Left lung (tissue), 10 donors: ENCODE measurements around the gene PIP5KL1. TPM values are rescaled to one million over a fixed set of nuclear protein-coding genes. Genes with fewer than 3 reads are reported as not detected.

Experiments used
- ATAC-seq: fragments of 200-7000 bp; cut with Tn5 transposase; one replicate; pipeline ENCODE4 v1.9.1; 2020; ENCODE audit warnings: moderate library complexity
- DNase-seq, 4 donors: peaks; one replicate each; pipeline ENCODE4 v3.0.0-alpha.2; 2013 to 2020
- H3K27ac ChIP-seq, 2 donors: fragments of 200-600 bp; sonication (generic) in 1 of 2; one replicate each; pipeline versions ENCODE4 v1.5.0 to v1.8.0; 2020 to 2021
- H3K27me3 ChIP-seq, 2 donors: fragments of 200-600 bp; sonication (generic) in 1 of 2; one replicate each; pipeline versions ENCODE4 v1.5.0 to v1.8.0; 2020 to 2021
- H3K36me3 ChIP-seq, 2 donors: fragments of 200-600 bp; sonication (generic) in 1 of 2; one replicate each; pipeline versions ENCODE4 v1.5.0 to v1.8.0; 2020 to 2021
- H3K4me1 ChIP-seq, 2 donors: fragments of 200-600 bp; one replicate each; pipeline ENCODE4 v1.8.0; 2021
- H3K4me3 ChIP-seq, 2 donors: fragments of 200-600 bp; sonication (generic) in 1 of 2; one replicate each; pipeline versions ENCODE4 v1.5.0 to v1.8.0; 2020 to 2021; ENCODE audit warnings: mild to moderate bottlenecking in 1 of 2
- H3K9me3 ChIP-seq, 2 donors: fragments of 200-600 bp; sonication (generic) in 1 of 2; one replicate each; pipeline versions ENCODE4 v1.5.0 to v1.8.0; 2020 to 2021
- intact Hi-C, 2 donors: fragments of 100-400 bp; cut with DNase I; formaldehyde crosslinking; loops; one replicate each; pipeline versions ENCODE4 v1.11.2 to v1.14.2; 2022
- polyA plus RNA-seq, 6 donors: library from polyadenylated mRNA; unstranded; fragments of 120-200 nt; gene quantifications; one replicate each; pipeline ENCODE4 v1.2.1, GENCODE V29; 2013; ENCODE audit not compliant: insufficient read length in 6 of 6
- total RNA-seq, 2 donors: library from RNA; stranded (reverse); fragmentation: NEBNext Ultra II Directional; extraction: Animal tissue kit (Norgen Biotek cat#: 25700); gene quantifications; one replicate each; pipeline ENCODE4 v1.2.1, GENCODE V29; 2021
- TF ChIP-seq, protein P1 (sequence below), 2 donors: fragments of 200-600 bp; sonication (generic) in 1 of 2; IDR thresholded peaks; one replicate each; pipeline versions ENCODE4 v1.5.0 to v1.8.0; 2021; ENCODE audit warnings: antibody characterized with exemption in 2 of 2
- donor health status: DM: no; HTN: yes; CAD: no.
- donor health status: DM: no; HTN: no; CAD: no.

The PIP5KL1 gene
- total and polyA plus RNA-seq, 8 donors = 2.7 to 7.9 (median 5.0) TPM

DNA sequence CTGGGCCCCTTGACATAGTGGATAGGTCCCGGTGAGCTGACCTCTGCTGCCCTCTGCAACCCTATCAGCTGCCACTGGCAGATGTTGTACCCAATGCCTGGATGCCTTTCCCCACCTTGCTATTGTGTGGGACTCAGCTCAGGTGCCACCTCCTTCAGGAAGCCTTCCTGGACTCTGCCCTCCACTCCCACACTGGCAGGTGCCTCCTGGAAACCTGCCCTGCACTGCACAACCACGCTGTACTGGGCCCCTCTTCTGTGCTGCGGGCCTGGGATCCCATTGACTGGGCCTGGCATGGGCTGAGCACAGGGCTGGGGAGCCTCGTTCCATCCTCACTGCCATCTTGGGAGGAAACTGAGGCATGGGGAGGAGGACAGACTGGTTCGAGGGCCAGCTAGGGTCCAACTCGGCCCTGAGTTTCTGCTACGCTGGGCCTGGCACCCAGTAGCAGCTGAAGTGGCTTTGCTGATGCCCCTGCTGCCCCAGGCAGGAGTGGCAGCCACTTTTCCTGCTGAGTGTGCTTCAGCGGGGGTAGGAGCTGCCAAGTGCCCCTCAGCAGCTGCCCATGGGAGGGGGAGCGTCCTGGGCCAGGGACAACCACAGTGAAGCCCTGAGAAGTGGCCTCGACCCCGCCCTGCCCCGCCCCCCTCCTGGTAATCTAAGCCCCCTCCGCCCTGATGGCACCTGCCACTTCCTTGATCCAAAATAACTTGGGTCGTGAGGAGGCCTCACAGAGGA is 54.4 kb downstream of the PIP5KL1 start:
- ATAC-seq (peak; percentile 61), DNase-seq (peak in 2 of 4 donors; percentile 45 to 85)
- intact Hi-C loops = loop anchor here in 1 of 2 donors (10.0 kb wide), 1 partner anchor 81 kb away; no protein-coding TSS in a partner anchor
- Histone ChIP-seq H3K9me3 (no peaks in the 10 kb centered on the region), H3K27me3 (peaks cover 0 to 13% of the 10 kb centered on the region in 2 donors), H3K4me3 (peak overlapping the region; percentile 7 to 46), H3K36me3 (peaks cover 0 to 21% of the 10 kb centered on the region in 2 donors), H3K4me1 (peaks cover 27 to 56% of the 10 kb centered on the region in 2 donors), H3K27ac (peak overlapping the region; percentile 70 to 75)
- TF ChIP-seq, protein P1, sequence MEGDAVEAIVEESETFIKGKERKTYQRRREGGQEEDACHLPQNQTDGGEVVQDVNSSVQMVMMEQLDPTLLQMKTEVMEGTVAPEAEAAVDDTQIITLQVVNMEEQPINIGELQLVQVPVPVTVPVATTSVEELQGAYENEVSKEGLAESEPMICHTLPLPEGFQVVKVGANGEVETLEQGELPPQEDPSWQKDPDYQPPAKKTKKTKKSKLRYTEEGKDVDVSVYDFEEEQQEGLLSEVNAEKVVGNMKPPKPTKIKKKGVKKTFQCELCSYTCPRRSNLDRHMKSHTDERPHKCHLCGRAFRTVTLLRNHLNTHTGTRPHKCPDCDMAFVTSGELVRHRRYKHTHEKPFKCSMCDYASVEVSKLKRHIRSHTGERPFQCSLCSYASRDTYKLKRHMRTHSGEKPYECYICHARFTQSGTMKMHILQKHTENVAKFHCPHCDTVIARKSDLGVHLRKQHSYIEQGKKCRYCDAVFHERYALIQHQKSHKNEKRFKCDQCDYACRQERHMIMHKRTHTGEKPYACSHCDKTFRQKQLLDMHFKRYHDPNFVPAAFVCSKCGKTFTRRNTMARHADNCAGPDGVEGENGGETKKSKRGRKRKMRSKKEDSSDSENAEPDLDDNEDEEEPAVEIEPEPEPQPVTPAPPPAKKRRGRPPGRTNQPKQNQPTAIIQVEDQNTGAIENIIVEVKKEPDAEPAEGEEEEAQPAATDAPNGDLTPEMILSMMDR (IDR thresholded peaks at IDR 0.05) = no peak

DNA sequence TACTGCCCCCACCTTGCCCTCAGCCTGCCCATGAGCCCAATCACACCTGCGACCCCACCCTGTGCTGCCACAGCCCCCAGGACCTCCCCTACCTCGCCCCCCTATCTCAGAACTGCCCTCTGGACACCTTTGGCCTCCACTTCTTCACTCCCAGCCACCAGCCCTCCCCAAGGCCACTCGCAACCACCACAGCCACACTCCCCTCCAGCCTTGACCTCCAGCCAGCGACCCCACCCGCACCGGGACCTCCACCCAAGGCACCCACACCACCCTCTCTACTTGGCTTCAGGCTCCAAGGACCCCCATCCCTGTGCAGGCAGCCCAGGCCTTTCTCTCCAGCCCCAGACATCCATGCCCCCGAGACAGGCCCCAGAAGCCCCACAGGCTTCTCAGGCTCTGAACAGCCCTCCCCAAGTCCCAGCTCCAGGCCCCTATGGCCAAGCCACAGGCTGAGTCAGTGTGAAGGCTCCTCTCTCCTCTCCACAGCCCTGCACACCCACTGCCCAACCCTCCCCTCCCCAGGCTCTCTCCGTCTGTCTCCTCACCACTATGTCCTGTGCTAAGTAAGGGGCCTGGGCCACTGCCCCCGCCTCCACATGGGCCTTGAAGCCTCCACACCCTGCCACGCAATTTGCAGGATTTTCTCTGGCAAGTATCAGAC is 55.1 kb downstream of the PIP5KL1 start:
- Histone ChIP-seq H3K4me1 (peaks cover 27 to 56% of the 10 kb centered on the region in 2 donors), H3K36me3 (peaks cover 0 to 29% of the 10 kb centered on the region in 2 donors), H3K27ac (peak overlapping the region; percentile 70 to 72), H3K9me3 (no peaks in the 10 kb centered on the region), H3K4me3 (peak overlapping the region; percentile 7 to 46), H3K27me3 (peaks cover 0 to 13% of the 10 kb centered on the region in 2 donors)
- DNase-seq (no peak), ATAC-seq (peak; percentile 30)
- TF ChIP-seq, protein P1 (IDR thresholded peaks at IDR 0.05) = no peak
- intact Hi-C loops = loop anchor here in 1 of 2 donors (10.0 kb wide), 1 partner anchor 81 kb away; no protein-coding TSS in a partner anchor

DNA sequence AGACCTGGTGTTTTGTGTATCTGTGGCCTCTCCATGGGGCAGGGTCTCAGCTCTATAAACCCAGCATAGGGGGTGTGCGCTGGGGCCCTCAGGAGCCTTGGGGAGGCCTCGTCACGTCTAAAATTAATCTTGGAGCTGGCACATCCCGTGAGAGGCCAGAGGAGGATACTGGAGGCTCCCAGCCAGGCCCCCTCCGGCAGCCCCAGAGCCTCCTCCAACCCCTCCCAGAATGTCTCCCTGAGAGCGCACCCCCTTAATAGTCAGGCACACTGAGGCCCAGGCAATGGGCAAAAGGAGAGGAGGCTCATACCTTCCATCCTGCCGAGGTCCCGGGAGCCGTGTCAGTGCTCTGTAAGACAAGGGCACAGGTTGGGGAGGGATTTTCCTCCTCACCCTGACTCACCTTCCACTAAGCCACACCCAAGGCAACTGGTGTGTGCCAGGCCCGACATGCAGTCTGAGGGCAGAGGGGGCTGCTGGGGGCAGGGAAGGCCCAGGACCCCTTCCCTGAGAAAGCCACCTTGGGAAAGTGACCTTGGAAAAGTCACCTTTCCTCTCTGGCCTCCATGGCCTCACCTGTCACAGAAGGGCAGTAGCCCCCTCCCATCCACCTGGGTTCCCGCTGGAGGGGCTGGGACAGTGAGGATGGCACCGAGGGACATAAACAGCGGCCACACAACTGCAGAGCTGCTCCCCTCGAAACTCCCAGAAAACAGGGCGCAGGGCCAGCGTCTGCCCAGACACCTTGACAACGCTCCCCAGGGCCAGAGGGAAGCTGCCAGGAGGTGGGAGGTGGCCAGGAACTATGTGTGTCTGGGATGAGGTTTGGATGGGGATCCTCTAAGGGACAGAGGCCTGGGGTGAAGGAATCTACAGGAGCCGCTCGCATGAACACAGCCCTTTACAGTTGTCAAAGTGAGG is 56.0 kb downstream of the PIP5KL1 start:
- DNase-seq = peak in 1 of 4 donors; percentile 73
- Histone ChIP-seq H3K36me3 (peaks cover 0 to 30% of the 10 kb centered on the region in 2 donors), H3K4me3 (peak overlapping the region in 1 of 2 donors; percentile 14), H3K9me3 (no peaks in the 10 kb centered on the region), H3K27ac (peak overlapping the region in 1 of 2 donors; percentile 70), H3K27me3 (peaks cover 0 to 13% of the 10 kb centered on the region in 2 donors), H3K4me1 (peaks cover 27 to 60% of the 10 kb centered on the region in 2 donors)
- TF ChIP-seq, protein P1 (IDR thresholded peaks at IDR 0.05) = no peak
- ATAC-seq = no peak
- intact Hi-C loops = loop anchor here in 1 of 2 donors (5.0 to 10.0 kb wide), 2 partner anchors 80 to 137 kb away; partner anchors contain the start of gene TOR2A

DNA sequence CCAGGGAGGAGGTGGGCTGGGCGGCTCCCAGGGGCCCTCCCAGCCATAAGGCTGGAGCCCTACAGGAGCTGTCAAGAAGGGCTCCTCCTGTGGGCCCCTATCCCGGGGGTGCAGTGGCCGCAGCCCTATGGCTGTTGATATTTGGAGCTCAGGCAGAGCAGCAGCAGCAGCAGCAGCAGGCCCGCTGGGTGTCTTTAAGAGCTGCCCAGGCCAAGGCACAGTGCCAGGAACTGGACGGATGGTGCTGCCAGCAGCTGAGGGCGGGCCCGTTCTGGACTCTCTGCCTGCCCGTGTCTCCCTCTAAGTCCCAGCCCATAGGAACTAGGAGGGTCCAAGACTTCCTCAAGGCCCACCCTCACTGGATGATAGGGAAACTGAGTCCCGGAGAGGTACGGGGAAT is 56.7 kb downstream of the PIP5KL1 start:
- peak overlapping the region in 1 of 2 donors; percentile 14 for H3K4me3 ChIP-seq
- intact Hi-C loops = loop anchor here in 1 of 2 donors (5.0 to 10.0 kb wide), 2 partner anchors 79 to 137 kb away; partner anchors contain the start of gene TOR2A
- peaks cover 0 to 30% of the 10 kb centered on the region in 2 donors for H3K36me3 ChIP-seq
- peak in 2 of 4 donors; percentile 80 to 86 for DNase-seq
- H3K9me3 ChIP-seq = no peaks in the 10 kb centered on the region
- peaks cover 27 to 67% of the 10 kb centered on the region in 2 donors for H3K4me1 ChIP-seq
- TF ChIP-seq, protein P1 (IDR thresholded peaks at IDR 0.05) = no peak
- peak overlapping the region in 1 of 2 donors; percentile 16 for H3K27ac ChIP-seq
- ATAC-seq = peak; percentile 6
- peaks cover 0 to 13% of the 10 kb centered on the region in 2 donors for H3K27me3 ChIP-seq
